T-cell (primary cell): ENCODE measurements around the gene GYG2. TPM values are rescaled to one million over a fixed set of nuclear protein-coding genes. Genes with fewer than 3 reads are reported as not detected.

ENCODE experiments used
- ATAC-seq, 4 experiments: fragments of 200-7000 bp in 3 of 4; fragments of 150-1000 bp in 1 of 4; cut with Tn5 transposase; replicated peaks in 1 of 4; 1 replicate in 3 of 4; 2 replicates in 1 of 4; pipeline ENCODE4 v1.10.0; 2021; ENCODE audit warnings: moderate library complexity in 3 of 4, mild to moderate bottlenecking in 2 of 4, moderate number of reproducible peaks in 1 of 4
- CTCF ChIA-PET, 2 donors: fragments of 300-600 bp; sonication (Branson Sonifier 250); formaldehyde crosslinking; loops; one replicate each; lab custom pipeline; 2022; ENCODE audit warnings: antibody characterized with exemption in 2 of 2; lab: Charles Lee
- POLR2A ChIA-PET, 2 donors: fragments of 300-600 bp; sonication (Branson Sonifier 250); formaldehyde crosslinking; loops; one replicate each; lab custom pipeline; 2022; ENCODE audit warnings: antibody characterized with exemption in 2 of 2; lab: Charles Lee
- DNase-seq, 35 experiments: peaks; one replicate each; pipeline versions ENCODE4 v3.0.0 to v3.0.0-alpha.2; 2013 to 2023
- H3K27ac ChIP-seq: one replicate; pipeline ENCODE4 v1.5.1; 2013; ENCODE audit warnings: low read length
- H3K27me3 ChIP-seq, 2 experiments: replicated peaks in 1 of 2; 1 replicate in 1 of 2; 2 replicates in 1 of 2; pipeline versions ENCODE4 v1.6.1 to v1.7.0; 2013; ENCODE audit warnings: low read length in 1 of 2, mixed read lengths in 1 of 2; ENCODE audit not compliant: control insufficient read depth in 2 of 2, insufficient read depth in 2 of 2; ENCODE audit errors: extremely low read depth in 1 of 2
- H3K36me3 ChIP-seq, 2 donors: 1 replicate in 1 of 2; 2 replicates in 1 of 2; pipeline versions ENCODE4 v1.6.1 to v1.7.0; 2013; ENCODE audit warnings: low read length in 1 of 2; ENCODE audit not compliant: control insufficient read depth in 2 of 2, insufficient read depth in 1 of 2; ENCODE audit errors: extremely low read depth in 1 of 2
- H3K4me1 ChIP-seq, 2 experiments: 1 replicate in 1 of 2; 2 replicates in 1 of 2; pipeline versions ENCODE4 v1.6.1 to v1.7.0; 2013; ENCODE audit warnings: low read length in 2 of 2, mixed read lengths in 1 of 2; ENCODE audit not compliant: insufficient read depth in 2 of 2, control insufficient read depth in 1 of 2; ENCODE audit errors: extremely low read depth in 1 of 2
- H3K4me3 ChIP-seq, 2 donors: 1 replicate in 1 of 2; 2 replicates in 1 of 2; pipeline versions ENCODE4 v1.5.1 to v1.7.0; 2013; ENCODE audit warnings: mild to moderate bottlenecking in 2 of 2, low read length in 1 of 2, moderate library complexity in 1 of 2; ENCODE audit not compliant: control insufficient read depth in 1 of 2; ENCODE audit errors: extremely low read depth in 1 of 2
- H3K9me3 ChIP-seq: 2 replicates; pipeline ENCODE4 v1.7.0; 2013
- H3K27ac Mint-ChIP-seq, 2 donors: one replicate each; pipeline ENCODE4 v1.8.0; 2020 to 2021; ENCODE audit warnings: mild to moderate bottlenecking in 2 of 2, mixed read lengths in 2 of 2
- H3K27me3 Mint-ChIP-seq, 2 donors: one replicate each; pipeline ENCODE4 v1.8.0; 2021 to 2022; ENCODE audit warnings: mixed read lengths in 2 of 2
- H3K36me3 Mint-ChIP-seq: one replicate; pipeline ENCODE4 v1.8.0; 2021; ENCODE audit warnings: mixed read lengths
- H3K4me1 Mint-ChIP-seq, 3 donors: one replicate each; pipeline ENCODE4 v1.8.0; 2020 to 2022; ENCODE audit warnings: mixed read lengths in 3 of 3, mild to moderate bottlenecking in 1 of 3
- H3K4me3 Mint-ChIP-seq, 3 donors: one replicate each; pipeline ENCODE4 v1.8.0; 2020 to 2022; ENCODE audit warnings: mild to moderate bottlenecking in 3 of 3, mixed read lengths in 3 of 3, moderate library complexity in 3 of 3
- H3K9me3 Mint-ChIP-seq, 3 donors: one replicate each; pipeline ENCODE4 v1.8.0; 2020 to 2022; ENCODE audit warnings: mixed read lengths in 3 of 3
- WGBS: methylation state at CpG from one replicate; pipeline ENCODE4 v1.1.5; 2013; ENCODE audit warnings: missing lambda C conversion rate; ENCODE audit not compliant: insufficient coverage; 5-methylcytosine and 5-hydroxymethylcytosine counted together
- total RNA-seq, 35 experiments: library from RNA in 6 of 35; stranded (reverse) in 6 of 35; fragments of 120-200 nt in 1 of 35; gene quantifications; one replicate each; pipeline versions ENCODE4 v1.2.1 to v1.2.4 and lab custom pipeline; 2013 to 2026

The GYG2 gene
- total RNA-seq, 5 donors from 2014 or later (not counting 1 experiment from before 2014, with no cell fraction given), result 0.23 TPM; not detected in 4

DNA sequence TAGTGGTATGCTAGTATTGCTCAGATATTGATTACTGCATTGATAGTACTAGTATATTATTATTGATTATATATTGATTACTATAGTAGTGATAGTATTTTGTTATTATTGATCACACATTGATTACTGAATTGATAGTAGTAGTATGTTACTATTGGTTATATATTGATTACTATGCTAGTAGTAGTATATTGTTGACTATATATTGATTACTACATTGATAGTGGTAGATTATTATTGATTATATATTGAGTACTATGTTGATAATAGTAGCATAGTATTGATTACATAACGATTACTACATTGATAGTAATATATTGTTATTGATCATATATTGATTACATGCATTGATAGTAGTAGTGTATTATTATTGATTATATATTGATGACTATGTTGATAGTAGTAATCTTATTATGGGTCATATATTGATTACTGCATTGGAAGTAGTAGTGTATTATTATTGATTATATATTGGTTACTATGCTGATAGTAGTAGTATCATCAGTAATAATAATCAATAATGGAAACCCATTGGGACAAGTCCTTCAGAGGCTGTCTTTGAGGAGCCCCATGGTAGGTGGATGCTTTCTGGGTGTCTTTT lies 30.6 kb downstream of the GYG2 start:
- H3K36me3 Mint-ChIP-seq, result no peaks in the 10 kb centered on the region
- Histone ChIP-seq H3K27ac (no peak overlapping the region), H3K36me3 (no peaks in the 10 kb centered on the region), H3K9me3 (no peaks in the 10 kb centered on the region), H3K4me1 (no peaks in the 10 kb centered on the region), H3K27me3 (peaks cover 0 to 7% of the 10 kb centered on the region in 2 experiments), H3K4me3 (no peak overlapping the region)
- peaks cover 3 to 14% of the 10 kb centered on the region in 2 donors for H3K27me3 Mint-ChIP-seq
- H3K9me3 Mint-ChIP-seq, result no peaks in the 10 kb centered on the region
- DNase-seq (no peak), ATAC-seq (no peak)
- no peak overlapping the region for H3K27ac Mint-ChIP-seq
- POLR2A ChIA-PET, result no interaction called here
- CTCF ChIA-PET, result no interaction called here
- H3K4me3 Mint-ChIP-seq, result no peak overlapping the region
- no CpG with 5 or more reads among the region's 1 CpG for WGBS
- no peaks in the 10 kb centered on the region for H3K4me1 Mint-ChIP-seq

DNA sequence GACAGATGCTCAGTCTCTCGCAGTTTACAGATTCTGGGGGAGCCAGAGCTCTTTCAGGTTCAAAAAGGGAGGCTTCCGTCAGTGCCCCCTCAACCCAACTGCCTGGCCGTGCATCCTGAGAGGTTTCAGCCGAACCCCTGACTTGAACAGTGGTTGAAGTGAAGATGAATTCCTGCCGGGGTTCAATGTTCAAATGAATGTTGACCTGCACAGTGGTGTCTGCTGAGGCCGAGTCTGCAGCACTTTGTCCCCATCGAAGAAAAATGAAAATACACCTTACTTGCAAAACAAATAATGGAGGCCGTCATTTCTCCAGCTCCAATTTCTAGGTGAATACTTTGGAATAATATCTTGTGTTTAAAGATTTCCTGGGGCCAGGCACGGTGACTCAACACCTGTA lies 33.7 kb downstream of the GYG2 start:
- ChIA-PET CTCF (no interaction called here), POLR2A (interaction anchor here in 1 of 2 donors (0.6 kb wide), 1 partner anchor 18 kb away, joined by 3 read pairs; no protein-coding TSS in a partner anchor)
- ATAC-seq, result no peak
- H3K4me3 ChIP-seq, result no peak overlapping the region
- no peaks in the 10 kb centered on the region for H3K36me3 ChIP-seq
- Mint-ChIP-seq H3K4me1 (no peaks in the 10 kb centered on the region), H3K4me3 (no peak overlapping the region), H3K27me3 (peaks cover 9 to 26% of the 10 kb centered on the region in 2 donors), H3K36me3 (no peaks in the 10 kb centered on the region), H3K9me3 (no peaks in the 10 kb centered on the region), H3K27ac (no peak overlapping the region)
- DNase-seq, result no peak
- H3K27ac ChIP-seq, result no peak overlapping the region
- no peaks in the 10 kb centered on the region for H3K9me3 ChIP-seq
- no peaks in the 10 kb centered on the region for H3K4me1 ChIP-seq
- peaks cover 0 to 9% of the 10 kb centered on the region in 2 experiments for H3K27me3 ChIP-seq
- WGBS, result no CpG with 5 or more reads among the region's 9 CpGs

DNA sequence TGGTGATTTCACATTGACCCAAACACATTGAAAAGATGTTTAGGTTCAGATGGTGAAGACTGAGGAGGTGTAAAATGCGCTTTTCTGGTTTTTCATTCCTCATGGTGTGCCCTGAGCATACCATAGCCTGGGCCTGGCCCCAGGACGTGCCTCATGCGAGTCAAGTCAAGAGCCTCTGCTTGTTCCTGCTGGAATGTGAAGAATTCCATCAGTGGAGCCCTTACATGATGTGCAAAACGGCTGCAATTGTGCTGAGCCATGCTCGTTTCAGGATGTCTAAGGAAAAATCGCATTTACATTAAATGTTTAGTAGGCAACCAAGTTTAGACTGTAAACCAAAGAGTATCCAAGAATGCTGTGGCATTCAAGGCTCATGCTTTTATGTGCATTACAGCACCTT lies 34.9 kb downstream of the GYG2 start:
- Histone ChIP-seq H3K27ac (no peak overlapping the region), H3K36me3 (no peaks in the 10 kb centered on the region), H3K27me3 (peaks cover 0 to 9% of the 10 kb centered on the region in 2 experiments), H3K9me3 (no peaks in the 10 kb centered on the region), H3K4me3 (no peak overlapping the region), H3K4me1 (no peaks in the 10 kb centered on the region)
- POLR2A ChIA-PET, result no interaction called here
- no peaks in the 10 kb centered on the region for H3K36me3 Mint-ChIP-seq
- ATAC-seq (no peak), DNase-seq (no peak)
- CTCF ChIA-PET, result no interaction called here
- no peak overlapping the region for H3K27ac Mint-ChIP-seq
- no peak overlapping the region for H3K4me3 Mint-ChIP-seq
- H3K27me3 Mint-ChIP-seq, result peaks cover 9 to 26% of the 10 kb centered on the region in 2 donors
- WGBS, result 100% methylated on average over 1 of the region's 6 CpGs
- H3K9me3 Mint-ChIP-seq, result no peaks in the 10 kb centered on the region
- H3K4me1 Mint-ChIP-seq, result no peaks in the 10 kb centered on the region

DNA sequence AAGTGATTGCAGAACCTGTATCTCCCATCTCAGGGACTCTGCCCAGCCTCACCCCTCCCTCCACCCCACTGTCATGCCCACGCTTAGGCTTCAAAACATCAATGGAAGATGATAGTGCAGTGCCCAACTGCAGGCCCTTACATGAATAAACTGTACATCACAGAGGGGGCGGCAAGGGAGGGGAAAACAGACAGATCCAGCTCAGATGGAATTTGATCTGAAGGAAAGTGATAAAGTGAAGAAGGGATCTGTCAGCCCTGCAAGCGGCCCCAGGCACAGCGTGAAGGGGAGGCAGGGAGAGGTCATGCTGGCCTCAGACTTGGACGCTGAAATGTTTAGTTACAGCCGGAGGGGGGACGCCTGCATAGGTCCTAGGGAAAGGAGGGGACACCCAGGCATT lies 38.5 kb downstream of the GYG2 start:
- no peaks in the 10 kb centered on the region for H3K4me1 Mint-ChIP-seq
- H3K9me3 ChIP-seq, result no peaks in the 10 kb centered on the region
- peaks cover 0 to 2% of the 10 kb centered on the region in 2 experiments for H3K27me3 ChIP-seq
- no peaks in the 10 kb centered on the region for H3K36me3 ChIP-seq
- peaks cover 6 to 19% of the 10 kb centered on the region in 2 donors for H3K27me3 Mint-ChIP-seq
- H3K27ac Mint-ChIP-seq, result no peak overlapping the region
- no peak overlapping the region for H3K4me3 Mint-ChIP-seq
- DNase-seq (no peak), ATAC-seq (no peak)
- peaks cover 0 to 5% (median 0%) of the 10 kb centered on the region in 3 donors for H3K9me3 Mint-ChIP-seq
- no peaks in the 10 kb centered on the region for H3K36me3 Mint-ChIP-seq
- no CpG with 5 or more reads among the region's 7 CpGs for WGBS
- ChIA-PET POLR2A (no interaction called here), CTCF (no interaction called here)
- H3K4me1 ChIP-seq, result no peaks in the 10 kb centered on the region
- H3K4me3 ChIP-seq, result no peak overlapping the region
- H3K27ac ChIP-seq, result no peak overlapping the region

DNA sequence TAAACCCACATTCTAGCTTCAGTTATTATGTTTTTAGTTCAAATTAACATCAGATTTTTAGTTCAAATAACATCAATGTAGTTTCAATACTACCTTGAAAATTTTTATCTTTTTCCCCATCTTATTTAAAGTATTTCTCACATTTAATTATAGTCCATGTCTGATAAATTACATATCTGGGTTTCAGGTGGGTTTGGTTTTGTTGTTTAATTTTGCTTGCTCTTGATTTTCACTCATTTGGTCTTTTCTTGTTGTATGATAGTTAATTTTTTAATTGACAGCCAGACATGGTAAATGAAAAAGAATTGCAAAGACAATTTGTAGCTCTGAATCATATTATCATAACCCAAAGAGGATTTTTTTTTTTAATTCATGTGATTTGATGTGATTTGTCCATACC lies 41.9 kb downstream of the GYG2 start:
- Histone ChIP-seq H3K4me3 (no peak overlapping the region), H3K36me3 (no peaks in the 10 kb centered on the region), H3K27ac (no peak overlapping the region), H3K4me1 (no peaks in the 10 kb centered on the region), H3K9me3 (no peaks in the 10 kb centered on the region), H3K27me3 (peaks cover 0 to 2% of the 10 kb centered on the region in 2 experiments)
- Mint-ChIP-seq H3K9me3 (peaks cover 0 to 5% (median 0%) of the 10 kb centered on the region in 3 donors), H3K4me3 (no peak overlapping the region), H3K27ac (no peak overlapping the region), H3K4me1 (no peaks in the 10 kb centered on the region), H3K27me3 (peaks cover 6 to 10% of the 10 kb centered on the region in 2 donors), H3K36me3 (no peaks in the 10 kb centered on the region)
- ChIA-PET POLR2A (no interaction called here), CTCF (no interaction called here)
- no peak for ATAC-seq
- no peak for DNase-seq

DNA sequence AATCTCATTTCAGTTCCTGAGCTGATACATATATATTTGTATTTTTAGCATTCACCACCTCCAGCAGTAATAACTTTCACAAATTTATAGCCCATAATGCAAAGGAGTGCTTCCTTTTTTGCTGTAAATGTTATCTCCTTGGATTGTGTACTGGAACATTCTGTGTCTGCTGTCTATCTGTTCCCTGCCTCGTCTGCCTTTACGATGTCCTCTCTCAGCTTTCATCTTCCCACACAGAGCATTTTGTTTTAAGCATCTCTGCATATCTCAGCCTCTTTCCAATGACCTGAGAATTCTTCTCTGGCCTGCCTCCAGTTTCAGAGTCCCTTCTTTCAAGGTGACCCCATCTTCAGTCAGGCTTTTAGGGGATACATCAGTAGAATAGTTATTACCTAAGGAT lies 43.1 kb downstream of the GYG2 start:
- ChIA-PET POLR2A (no interaction called here), CTCF (no interaction called here)
- Mint-ChIP-seq H3K4me1 (no peaks in the 10 kb centered on the region), H3K4me3 (no peak overlapping the region), H3K36me3 (no peaks in the 10 kb centered on the region), H3K9me3 (peaks cover 0 to 5% (median 0%) of the 10 kb centered on the region in 3 donors), H3K27ac (no peak overlapping the region), H3K27me3 (peaks cover 4 to 6% of the 10 kb centered on the region in 2 donors)
- no peak for ATAC-seq
- no peaks in the 10 kb centered on the region for H3K27me3 ChIP-seq
- H3K4me1 ChIP-seq, result no peaks in the 10 kb centered on the region
- H3K4me3 ChIP-seq, result no peak overlapping the region
- no peak overlapping the region for H3K27ac ChIP-seq
- no peaks in the 10 kb centered on the region for H3K9me3 ChIP-seq
- DNase-seq, result no peak
- H3K36me3 ChIP-seq, result no peaks in the 10 kb centered on the region
- no CpG with 5 or more reads among the region's 2 CpGs for WGBS
